HEK293T (cell line): ENCODE data around the gene TIMELESS.

ENCODE experiments used
- ARNT ChIP-seq: fragments of 450-650 bp; IDR thresholded peaks from 2 replicates; pipeline ENCODE4 v1.6.1; 2017; ENCODE audit warnings: mild to moderate bottlenecking
- BHLHE40 ChIP-seq: fragments of 450-650 bp; IDR thresholded peaks from 2 replicates; pipeline ENCODE4 v1.6.1; 2016; ENCODE audit warnings: mild to moderate bottlenecking, moderate library complexity, borderline replicate concordance
- CTBP1 ChIP-seq: fragments of 450-650 bp; IDR thresholded peaks from 2 replicates; pipeline ENCODE4 v1.6.1; 2016; ENCODE audit warnings: borderline replicate concordance
- ELF4 ChIP-seq: fragments of 450-650 bp; IDR thresholded peaks from 2 replicates; pipeline ENCODE4 v1.6.1; 2017; ENCODE audit warnings: antibody characterized with exemption
- FOXA1 ChIP-seq: fragments of 450-650 bp; IDR thresholded peaks from 2 replicates; pipeline ENCODE4 v1.6.1; 2016; ENCODE audit warnings: mild to moderate bottlenecking
- FOXK2 ChIP-seq: fragments of 450-650 bp; IDR thresholded peaks from 2 replicates; pipeline ENCODE4 v1.6.1; 2016; ENCODE audit warnings: mild to moderate bottlenecking
- FOXM1 ChIP-seq: fragments of 450-650 bp; IDR thresholded peaks from 2 replicates; pipeline ENCODE4 v1.6.1; 2017; ENCODE audit warnings: mild to moderate bottlenecking, borderline replicate concordance
- HDGF ChIP-seq: fragments of 450-650 bp; IDR thresholded peaks from 2 replicates; pipeline ENCODE4 v1.6.1; 2017; ENCODE audit warnings: antibody characterized with exemption, borderline replicate concordance
- LEF1 ChIP-seq: fragments of 450-650 bp; IDR thresholded peaks from 2 replicates; pipeline ENCODE4 v1.6.1; 2017; ENCODE audit warnings: mild to moderate bottlenecking, borderline replicate concordance
- PKNOX1 ChIP-seq: fragments of 450-650 bp; IDR thresholded peaks from 2 replicates; pipeline ENCODE4 v1.6.1; 2016
- SP1 ChIP-seq: fragments of 450-650 bp; IDR thresholded peaks from 2 replicates; pipeline ENCODE4 v1.6.1; 2017
- SUZ12 ChIP-seq: fragments of 450-650 bp; IDR thresholded peaks from 2 replicates; pipeline ENCODE4 v1.6.1; 2016; ENCODE audit warnings: mild to moderate bottlenecking
- TARDBP ChIP-seq: fragments of 450-650 bp; IDR thresholded peaks from 2 replicates; pipeline ENCODE4 v1.6.1; 2016
- ZNF384 ChIP-seq: fragments of 450-650 bp; IDR thresholded peaks from 2 replicates; pipeline ENCODE4 v1.6.1; 2016

DNA sequence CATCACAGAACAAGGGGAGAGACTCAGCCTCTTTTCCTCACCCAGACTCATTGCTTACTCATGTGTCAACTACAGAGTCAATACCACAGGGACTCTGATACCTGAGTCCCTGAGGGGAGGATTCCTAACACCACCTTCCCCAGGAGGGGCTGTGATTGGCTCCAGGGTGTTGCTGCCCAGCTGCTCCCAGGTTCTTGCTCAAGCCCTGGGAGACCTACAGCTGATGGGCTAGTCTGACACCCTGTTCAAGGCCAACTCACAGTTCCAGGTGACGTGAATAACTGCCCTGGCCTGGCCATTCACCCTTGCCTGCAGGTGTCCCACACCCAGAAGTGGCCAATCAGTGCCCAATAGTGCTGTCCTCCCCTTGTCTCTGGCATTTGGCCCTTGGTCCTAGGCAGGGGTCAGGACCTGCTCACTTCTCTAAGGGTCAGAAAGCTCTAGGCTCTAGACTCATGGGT is 27.8 kb upstream of the TIMELESS start:
- TF ChIP-seq HDGF, result no peak
- no peak for TF ChIP-seq TARDBP
- TF ChIP-seq SP1, result no peak
- TF ChIP-seq CTBP1, result no peak
- no peak for TF ChIP-seq SUZ12
- TF ChIP-seq ELF4, result no peak
- TF ChIP-seq ARNT, result no peak
- no peak for TF ChIP-seq LEF1
- no peak for TF ChIP-seq PKNOX1
- no peak for TF ChIP-seq ZNF384
- TF ChIP-seq FOXA1, result no peak
- no peak for TF ChIP-seq FOXK2
- TF ChIP-seq BHLHE40, result no peak
- no peak for TF ChIP-seq FOXM1
